WERI-Rb-1 (cell line): ENCODE data around the gene CPT1A.
"Not testable (repeated sequence)": the region's sequence is repeated elsewhere in the genome, so short reads cannot be mapped to it uniquely, and the experiment has no call there.

ENCODE experiments used
- DNase-seq: peaks from one replicate; pipeline ENCODE4 v3.0.0-alpha.2; 2020
- H3K27ac ChIP-seq: fragments of 250-450 bp; sonication (Bioruptor Pico); 2 replicates; pipeline ENCODE4 v1.5.1; 2020; ENCODE audit warnings: mild to moderate bottlenecking, moderate library complexity
- H3K27me3 ChIP-seq: fragments of 250-450 bp; sonication (Bioruptor Pico); 2 replicates; pipeline ENCODE4 v1.5.1; 2021; ENCODE audit warnings: mild to moderate bottlenecking, low read depth, moderate library complexity; ENCODE audit not compliant: insufficient read depth, severe bottlenecking
- H3K36me3 ChIP-seq: fragments of 250-450 bp; sonication (Bioruptor Pico); 2 replicates; pipeline ENCODE4 v1.5.1; 2020; ENCODE audit warnings: mild to moderate bottlenecking, moderate library complexity
- H3K4me3 ChIP-seq: 2 replicates; pipeline ENCODE4 v1.5.1; 2011; ENCODE audit warnings: low read depth, mild to moderate bottlenecking, control low read depth, low read length
- H3K9me3 ChIP-seq: fragments of 250-450 bp; sonication (Bioruptor Pico); 2 replicates; pipeline ENCODE4 v1.5.1; 2021; ENCODE audit warnings: mild to moderate bottlenecking, moderate library complexity; ENCODE audit not compliant: severe bottlenecking
- TF ChIP-seq, protein P1 (sequence below): IDR thresholded peaks from 2 replicates; pipeline ENCODE4 v1.5.1; 2011; ENCODE audit warnings: low read depth, mild to moderate bottlenecking, control low read depth, inconsistent platforms, low read length

CPT1A gene

DNA sequence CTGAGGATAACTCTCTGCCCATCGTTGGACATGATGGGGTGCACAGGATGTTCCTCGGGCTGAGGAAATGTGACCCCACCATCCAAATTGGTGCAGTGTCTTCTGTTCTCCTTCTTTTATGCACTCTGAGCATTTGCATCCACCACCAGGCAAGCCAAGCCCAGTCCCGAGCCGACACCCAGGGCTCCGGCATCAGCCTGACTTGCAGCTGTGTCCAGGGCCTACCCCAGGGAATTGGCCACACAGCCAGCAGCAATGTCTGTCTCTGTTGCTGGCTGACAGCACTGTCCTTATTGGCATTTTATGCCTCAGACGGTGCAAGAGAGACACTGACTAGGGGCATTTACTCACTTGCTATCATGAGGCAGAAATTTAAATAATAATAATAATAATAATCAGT, 25.4 kb upstream of the CPT1A start:
- Histone ChIP-seq H3K9me3 (no peaks in the 10 kb centered on the region), H3K27me3 (no peaks in the 10 kb centered on the region), H3K4me3 (no peak overlapping the region), H3K27ac (no peak overlapping the region), H3K36me3 (no peaks in the 10 kb centered on the region)
- TF ChIP-seq, protein P1, sequence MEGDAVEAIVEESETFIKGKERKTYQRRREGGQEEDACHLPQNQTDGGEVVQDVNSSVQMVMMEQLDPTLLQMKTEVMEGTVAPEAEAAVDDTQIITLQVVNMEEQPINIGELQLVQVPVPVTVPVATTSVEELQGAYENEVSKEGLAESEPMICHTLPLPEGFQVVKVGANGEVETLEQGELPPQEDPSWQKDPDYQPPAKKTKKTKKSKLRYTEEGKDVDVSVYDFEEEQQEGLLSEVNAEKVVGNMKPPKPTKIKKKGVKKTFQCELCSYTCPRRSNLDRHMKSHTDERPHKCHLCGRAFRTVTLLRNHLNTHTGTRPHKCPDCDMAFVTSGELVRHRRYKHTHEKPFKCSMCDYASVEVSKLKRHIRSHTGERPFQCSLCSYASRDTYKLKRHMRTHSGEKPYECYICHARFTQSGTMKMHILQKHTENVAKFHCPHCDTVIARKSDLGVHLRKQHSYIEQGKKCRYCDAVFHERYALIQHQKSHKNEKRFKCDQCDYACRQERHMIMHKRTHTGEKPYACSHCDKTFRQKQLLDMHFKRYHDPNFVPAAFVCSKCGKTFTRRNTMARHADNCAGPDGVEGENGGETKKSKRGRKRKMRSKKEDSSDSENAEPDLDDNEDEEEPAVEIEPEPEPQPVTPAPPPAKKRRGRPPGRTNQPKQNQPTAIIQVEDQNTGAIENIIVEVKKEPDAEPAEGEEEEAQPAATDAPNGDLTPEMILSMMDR = no peak
- DNase-seq = no peak

DNA sequence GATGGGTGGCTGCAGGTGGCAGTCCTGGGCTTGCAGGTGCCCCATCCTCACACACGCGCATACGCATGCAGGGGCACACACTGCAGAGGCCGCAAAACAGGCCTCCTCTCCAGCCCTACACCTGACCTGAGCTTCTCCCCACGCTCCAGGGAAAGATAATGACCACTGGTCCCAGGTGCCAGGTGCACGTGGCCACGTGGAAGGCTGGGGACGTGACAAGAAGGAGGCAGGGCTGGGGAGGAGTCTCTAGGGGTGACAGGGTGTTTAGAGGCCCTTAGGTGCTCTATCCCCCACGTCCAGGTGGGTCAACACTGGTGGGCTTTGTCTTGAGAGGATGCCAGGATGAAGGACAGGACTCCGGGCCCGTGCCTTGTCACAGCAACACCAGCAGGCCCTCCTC, 23.5 kb upstream of the CPT1A start:
- no peak for DNase-seq
- no peaks in the 10 kb centered on the region for H3K27me3 ChIP-seq
- H3K4me3 ChIP-seq = no peak overlapping the region
- no peak overlapping the region for H3K27ac ChIP-seq
- no peaks in the 10 kb centered on the region for H3K9me3 ChIP-seq
- TF ChIP-seq, protein P1 = no peak
- no peaks in the 10 kb centered on the region for H3K36me3 ChIP-seq

DNA sequence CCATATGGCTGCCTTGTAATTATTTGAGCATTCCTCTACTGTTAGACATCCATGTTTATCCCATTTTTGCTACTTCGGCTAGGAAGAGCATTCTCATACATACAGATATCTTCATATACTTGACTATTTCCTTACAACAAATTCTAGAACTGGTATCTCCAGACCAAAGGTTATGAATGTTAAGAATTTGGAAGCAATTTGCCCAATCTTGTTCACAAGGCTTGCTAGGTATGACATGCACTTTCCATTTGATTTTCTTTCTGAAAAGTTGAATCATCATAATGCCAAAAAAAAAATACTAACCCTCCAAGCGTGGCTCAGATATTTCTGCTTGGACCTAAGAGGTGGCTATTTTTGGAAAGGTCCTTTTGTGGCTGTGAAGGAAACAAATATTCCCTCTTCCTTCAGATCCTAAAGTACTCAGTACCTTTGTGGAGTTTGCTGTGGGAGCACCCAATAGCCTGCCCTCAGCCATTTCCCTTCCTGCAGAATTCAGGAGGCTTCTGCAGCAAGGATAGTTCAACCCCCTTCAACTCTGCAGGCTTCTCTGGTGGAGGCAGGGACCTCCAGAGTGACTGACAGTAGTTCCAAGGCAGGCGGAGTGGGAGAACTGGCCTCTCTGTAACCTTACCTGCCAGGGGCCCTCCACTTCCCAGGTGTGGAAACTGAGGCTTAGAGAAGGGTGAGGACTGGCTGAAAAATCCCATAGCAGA, 22.0 kb upstream of the CPT1A start:
- Histone ChIP-seq H3K9me3 (no peaks in the 10 kb centered on the region), H3K36me3 (no peaks in the 10 kb centered on the region)
- DNase-seq = no peak

DNA sequence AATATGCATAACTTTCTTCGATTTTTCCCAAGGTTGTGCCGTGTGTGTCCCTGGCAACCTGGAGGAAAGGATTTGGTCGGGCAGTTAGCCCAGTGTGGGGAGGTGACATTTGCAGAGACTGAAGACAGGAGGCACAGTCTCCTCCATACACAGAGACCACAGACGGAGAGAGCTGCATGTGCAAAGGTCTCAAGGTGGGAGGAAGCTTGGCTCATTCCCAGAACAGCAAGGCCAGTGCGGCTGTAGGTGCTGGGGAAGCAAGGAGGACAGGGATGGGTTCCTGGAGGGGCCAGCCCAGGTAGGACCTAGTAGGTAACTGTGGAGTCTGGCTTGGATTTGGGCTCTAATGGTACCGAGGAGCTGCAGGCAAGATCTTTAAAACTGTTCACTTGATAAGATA, 20.7 kb upstream of the CPT1A start:
- TF ChIP-seq, protein P1 = no peak
- no peak for DNase-seq
- H3K9me3 ChIP-seq = no peaks in the 10 kb centered on the region
- no peak overlapping the region for H3K4me3 ChIP-seq
- no peaks in the 10 kb centered on the region for H3K36me3 ChIP-seq
- no peak overlapping the region for H3K27ac ChIP-seq
- no peaks in the 10 kb centered on the region for H3K27me3 ChIP-seq

More for the DNA sequence above, 22.0 kb upstream of the CPT1A start:
- Histone ChIP-seq H3K27me3 (no peaks in the 10 kb centered on the region), H3K4me3 (no peak overlapping the region), H3K27ac (no peak overlapping the region)
- TF ChIP-seq, protein P1 = no peak

DNA sequence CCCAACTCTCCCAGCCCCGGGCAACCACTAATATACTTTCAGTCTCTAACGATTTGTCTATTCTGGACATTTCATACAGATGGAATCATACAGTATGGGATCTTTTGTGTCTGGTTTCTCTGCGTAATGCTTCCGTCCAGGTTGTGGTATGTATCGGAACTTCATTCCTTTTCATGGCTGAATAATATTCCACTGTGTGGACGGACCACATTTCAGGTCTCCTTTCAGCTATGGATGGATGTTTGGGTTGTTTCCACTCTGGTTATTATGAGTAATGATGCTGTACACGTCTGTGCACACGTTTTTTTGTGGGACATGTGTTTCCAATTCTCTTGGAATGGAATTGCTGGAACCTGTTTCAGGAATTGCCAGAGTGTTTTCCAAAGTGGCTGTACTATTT, 17.4 kb upstream of the CPT1A start:
- Histone ChIP-seq H3K27ac (no peak overlapping the region), H3K4me3 (no peak overlapping the region), H3K27me3 (no peaks in the 10 kb centered on the region), H3K36me3 (no peaks in the 10 kb centered on the region), H3K9me3 (no peaks in the 10 kb centered on the region)
- DNase-seq = no peak
- TF ChIP-seq, protein P1 = no peak

DNA sequence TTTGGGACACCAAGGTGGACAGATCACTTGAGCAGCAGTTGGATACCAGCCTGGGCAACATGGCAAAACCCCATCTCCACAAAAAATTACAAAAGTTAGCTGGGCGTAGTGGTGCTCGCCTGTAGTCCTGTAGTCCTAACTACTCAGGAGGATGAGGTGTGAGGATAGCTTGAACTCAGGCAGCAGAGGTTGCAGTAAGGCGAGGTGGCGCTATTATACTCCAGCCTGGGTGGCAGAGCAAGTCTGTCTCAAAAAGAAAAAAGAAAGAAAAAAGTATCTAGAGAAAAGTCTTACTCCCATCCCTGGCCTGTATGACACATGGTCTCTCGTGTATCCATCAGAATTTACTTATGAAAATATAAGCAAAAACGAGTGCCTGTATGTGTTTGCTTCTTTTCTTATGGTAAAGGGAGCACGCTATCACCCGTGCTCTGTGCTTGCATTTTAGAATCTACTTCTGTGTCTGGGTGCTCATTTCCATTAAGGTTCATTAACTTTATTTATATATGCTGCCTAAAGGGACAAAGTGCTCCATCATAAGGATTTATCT, 15.4 kb upstream of the CPT1A start:
- Histone ChIP-seq H3K27ac (no peak overlapping the region), H3K9me3 (no peaks in the 10 kb centered on the region), H3K36me3 (no peaks in the 10 kb centered on the region), H3K27me3 (no peaks in the 10 kb centered on the region), H3K4me3 (no peak overlapping the region)
- DNase-seq = no peak
- TF ChIP-seq, protein P1 = no peak

DNA sequence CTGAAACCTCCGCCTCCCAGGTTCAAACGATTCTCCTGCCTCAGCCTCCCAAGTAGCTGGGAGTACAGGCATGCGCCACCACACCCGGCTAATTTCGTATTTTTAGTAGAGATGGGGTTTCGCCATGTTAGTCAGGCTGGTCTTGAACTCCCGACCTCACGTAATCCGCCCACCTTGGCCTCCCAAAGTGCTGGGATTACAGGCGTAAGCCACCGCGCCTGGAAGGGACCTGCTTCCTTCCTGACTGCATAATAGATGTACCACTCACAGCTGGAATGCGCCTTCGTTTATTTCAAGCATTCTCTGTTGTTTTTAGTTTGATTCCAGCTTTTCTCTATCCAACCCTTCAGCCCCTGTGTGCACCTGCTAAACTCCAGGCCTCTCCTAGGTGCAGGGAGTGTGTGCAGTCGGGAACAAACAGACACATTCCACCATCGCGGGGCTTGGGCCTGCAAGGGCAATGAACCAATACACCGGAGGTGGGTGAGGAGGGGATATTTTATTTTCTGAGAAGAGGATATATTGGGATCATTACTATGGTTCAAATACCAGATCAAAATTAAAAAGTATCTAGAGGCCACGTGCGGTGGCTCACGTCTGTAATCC, 14.8 kb upstream of the CPT1A start:
- not testable (repeated sequence) for H3K27me3 ChIP-seq, H3K27ac ChIP-seq, DNase-seq, H3K36me3 ChIP-seq, H3K4me3 ChIP-seq, H3K9me3 ChIP-seq
